Stimulated activated CD8-positive, alpha-beta memory T cell treated with anti-CD3 and anti-CD28 coated beads, Interleukin-12 subunit alpha, Interleukin-12 subunit beta, amount 100 ng/mL, for 1 hour (primary cell): ENCODE measurements around the gene BPI.
"Not testable (repeated sequence)": the region's sequence is repeated elsewhere in the genome, so short reads cannot be mapped to it uniquely, and the experiment has no call there.

ENCODE experiments used
- DNase-seq: peaks from one replicate; pipeline ENCODE4 v3.0.0-alpha.2; 2020; ENCODE audit warnings: low read depth

The BPI gene

DNA sequence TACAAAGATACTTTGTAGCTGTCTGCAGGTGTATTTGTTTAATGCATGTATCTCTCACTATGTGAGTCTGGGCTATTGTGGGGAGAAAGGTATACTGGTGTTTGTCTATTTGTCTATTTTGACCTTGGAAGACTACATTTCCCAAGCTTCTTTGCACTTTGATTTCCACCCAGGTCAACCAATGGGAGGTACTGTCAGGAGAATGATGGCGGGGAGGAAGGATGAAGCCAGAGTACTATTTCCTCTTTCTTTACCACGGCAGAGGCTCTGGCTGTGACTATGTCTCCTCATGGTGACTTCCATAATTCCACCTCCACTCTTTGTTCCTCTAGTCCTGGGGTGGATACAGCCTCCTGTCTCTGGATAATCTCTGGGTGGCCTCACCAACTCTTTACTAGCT, 65.4 kb downstream of the BPI start:
- no peak for DNase-seq

DNA sequence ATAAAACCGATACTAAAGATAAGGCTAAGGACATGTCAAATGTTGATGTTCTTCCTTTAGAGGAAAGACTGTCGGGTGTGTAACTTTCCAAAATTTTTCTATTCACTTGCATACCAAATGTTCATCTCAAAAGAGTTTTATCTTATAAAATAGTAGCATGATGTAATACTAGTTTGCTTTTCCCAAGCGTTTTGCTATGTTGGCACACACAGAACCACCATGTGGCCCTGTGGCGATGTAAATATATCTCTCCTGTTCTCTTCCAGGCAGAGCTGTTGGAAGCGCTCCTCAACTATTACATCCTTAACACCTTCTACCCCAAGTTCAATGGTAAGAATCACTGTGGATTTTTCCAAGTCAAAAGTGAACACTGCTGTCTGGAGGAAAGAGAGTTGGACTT, 68.8 kb downstream of the BPI start:
- DNase-seq: no peak

DNA sequence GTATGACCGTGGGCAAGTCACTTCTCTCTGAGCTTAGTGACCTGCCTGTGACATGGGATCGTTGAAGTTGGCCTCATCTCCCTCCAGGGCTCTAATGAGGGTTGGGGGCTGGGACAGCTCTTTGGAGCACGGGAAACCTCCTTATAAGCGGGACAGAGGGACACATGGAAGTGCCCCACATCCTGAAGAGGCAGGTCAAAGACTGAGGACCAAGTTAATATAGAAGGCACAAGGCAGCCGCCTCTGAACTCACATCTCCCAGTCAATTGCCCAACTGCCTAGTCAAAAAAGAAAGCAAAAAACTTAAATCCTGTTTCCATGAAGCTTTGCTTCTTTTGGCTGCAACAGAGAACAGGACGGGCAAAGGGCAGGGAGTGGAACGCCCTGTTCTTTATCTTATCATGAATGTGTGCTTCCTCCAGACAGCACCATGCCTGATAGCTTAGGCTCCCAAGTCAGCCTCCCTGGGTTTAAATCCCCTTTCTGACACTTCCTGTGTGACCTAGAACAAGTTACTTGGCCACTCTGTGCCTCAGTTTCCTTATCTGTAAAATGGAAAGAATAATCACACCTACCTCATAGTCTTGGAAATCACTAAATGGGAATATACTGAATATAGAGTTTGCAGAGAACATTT, 69.4 kb downstream of the BPI start:
- DNase-seq: no peak

DNA sequence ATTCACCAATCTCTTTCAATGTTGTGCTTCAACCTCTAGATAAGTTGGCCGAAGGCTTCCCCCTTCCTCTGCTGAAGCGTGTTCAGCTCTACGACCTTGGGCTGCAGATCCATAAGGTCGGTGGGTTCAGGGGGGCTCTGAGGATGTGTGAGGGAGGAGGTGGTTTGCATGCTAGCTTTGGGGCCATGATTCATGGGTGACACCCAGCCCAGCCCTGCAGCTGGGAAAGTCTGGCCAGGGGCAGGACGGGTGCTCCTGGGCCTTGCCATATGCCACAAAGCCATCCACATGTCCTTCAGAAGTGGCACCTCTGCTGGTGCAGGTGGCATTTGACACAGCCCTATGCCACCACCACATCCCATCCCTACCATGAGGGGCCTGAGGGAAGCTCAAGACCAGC, 69.9 kb downstream of the BPI start:
- no peak for DNase-seq

DNA sequence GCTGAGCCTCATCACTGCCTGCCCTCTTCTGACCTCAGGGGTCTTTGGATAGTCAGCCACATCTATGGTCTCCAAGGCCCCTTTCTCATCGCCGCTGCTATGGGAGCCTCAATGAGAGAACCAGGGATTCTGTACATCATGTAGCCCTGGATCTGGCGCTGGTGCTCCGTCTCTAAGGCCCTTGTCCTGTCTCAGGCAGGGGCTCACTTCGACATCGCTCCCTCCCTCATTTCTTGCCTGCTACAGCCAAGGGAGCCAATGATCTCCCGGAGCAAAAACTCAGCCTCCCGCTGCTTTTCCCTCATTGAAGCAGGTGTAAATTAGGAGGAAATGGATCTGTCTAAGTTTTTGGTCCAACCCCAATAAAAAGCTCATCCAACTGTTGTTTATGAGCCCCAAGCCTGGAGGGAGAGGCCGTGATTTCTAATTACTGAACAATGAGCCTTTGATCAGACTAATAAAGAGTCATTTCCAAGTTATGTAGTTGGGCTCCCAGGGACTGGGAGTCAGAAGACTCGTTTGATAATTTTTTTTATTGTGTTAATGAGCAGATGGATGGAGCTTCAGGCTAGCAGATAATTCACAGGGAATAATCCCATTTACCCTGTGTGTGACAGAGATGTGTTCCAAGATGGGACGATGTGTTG, 73.2 kb downstream of the BPI start:
- no peak for DNase-seq

DNA sequence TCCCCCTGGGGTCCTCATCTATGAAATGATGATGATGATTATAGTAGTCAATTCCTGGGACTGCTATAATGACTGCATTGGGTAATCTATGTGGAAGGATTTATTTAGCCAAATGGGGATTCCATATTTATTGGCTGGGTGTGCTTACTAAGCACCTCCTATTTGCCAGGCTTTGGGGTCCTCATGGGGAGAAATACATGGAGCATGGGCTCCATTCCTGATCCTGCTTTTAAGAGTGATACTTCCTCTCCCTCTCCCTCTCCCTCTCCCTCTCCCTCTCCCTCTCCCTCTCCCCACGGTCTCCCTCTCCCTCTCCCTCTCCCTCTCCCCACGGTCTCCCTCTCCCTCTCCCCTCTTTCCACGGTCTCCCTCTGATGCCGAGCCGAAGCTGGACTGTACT, 73.9 kb downstream of the BPI start:
- DNase-seq: not testable (repeated sequence)

DNA sequence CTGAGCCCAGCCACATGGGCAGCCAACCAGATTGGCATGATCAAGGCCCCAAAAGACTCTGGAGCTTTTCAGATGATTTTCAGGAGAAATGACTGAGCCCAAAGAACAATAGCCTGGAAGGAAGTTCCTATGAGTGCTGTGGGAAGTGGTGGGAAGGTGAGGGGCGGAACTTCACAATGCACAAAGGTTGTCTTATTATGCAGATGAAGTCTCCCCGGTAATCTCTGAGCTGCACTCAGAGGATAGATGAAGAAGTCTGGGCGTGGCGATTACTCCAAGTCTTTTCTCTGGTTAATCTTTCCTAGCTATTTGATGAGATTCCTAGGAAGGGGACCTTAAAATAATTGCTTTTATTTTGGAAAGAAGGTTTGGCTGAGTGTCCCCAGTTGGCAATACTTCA, 79.2 kb downstream of the BPI start:
- DNase-seq: no peak

DNA sequence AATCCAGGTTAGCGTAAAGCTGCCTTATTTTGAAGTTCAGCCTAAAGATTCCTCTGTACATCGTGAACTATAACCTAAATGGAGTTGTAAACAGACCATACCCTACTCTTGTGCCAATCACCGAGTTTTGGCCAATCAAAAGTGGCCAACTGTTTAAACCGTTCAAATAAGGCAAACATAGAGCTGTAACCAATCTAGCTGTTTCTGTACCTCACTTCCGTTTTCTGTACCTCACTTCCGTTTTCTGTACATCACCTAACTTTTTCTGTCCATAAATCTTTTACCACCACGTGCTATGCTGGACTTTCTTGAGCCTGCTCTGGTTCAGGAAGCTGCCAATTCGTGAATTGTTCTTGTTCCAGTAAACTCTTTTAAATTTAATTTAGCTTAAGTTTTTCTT, 82.0 kb downstream of the BPI start:
- no peak for DNase-seq

DNA sequence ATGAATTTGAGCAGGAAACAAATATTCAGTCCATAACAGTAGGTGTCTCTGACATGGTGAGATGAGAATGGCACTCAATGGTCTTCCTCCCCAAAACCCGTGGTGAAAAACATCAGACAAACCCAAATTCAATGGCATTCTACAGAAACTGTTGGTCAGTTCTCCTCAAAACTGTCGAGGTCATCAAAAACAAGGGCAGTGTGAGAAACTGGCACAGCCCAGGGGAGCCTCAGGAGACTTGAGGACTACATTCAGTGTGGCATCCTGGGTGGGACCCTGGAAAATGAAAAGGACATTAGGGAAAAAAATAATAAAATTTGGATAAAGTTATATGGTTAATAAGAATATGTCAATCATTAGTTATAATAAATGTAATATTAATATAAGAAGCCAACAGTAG, 82.9 kb downstream of the BPI start:
- no peak for DNase-seq
